H1 (cell line): Measurements from ENCODE around the gene CACNA1E. TPM values are rescaled to one million over a fixed set of nuclear protein-coding genes. Genes with fewer than 3 reads are reported as not detected.

Source experiments
- CEBPB ChIP-seq: IDR thresholded peaks from 2 replicates; pipeline ENCODE4 v1.6.1; 2012; ENCODE audit warnings: low read depth, low read length
- CTBP2 ChIP-seq: IDR thresholded peaks from 2 replicates; pipeline ENCODE4 v1.7.0; 2011; ENCODE audit warnings: borderline replicate concordance, mild to moderate bottlenecking, moderate library complexity, mixed read lengths, low read length; ENCODE audit not compliant: insufficient read depth, insufficient read length
- RAD21 ChIP-seq, 2 experiments: IDR thresholded peaks in 1 of 2; conservative IDR thresholded peaks in 1 of 2; 2 replicates each; pipeline ENCODE4 v1.6.1; 2011; ENCODE audit warnings: low read depth in 2 of 2, low read length in 2 of 2, improper control_type of control experiment in 1 of 2, inconsistent platforms in 1 of 2, mild to moderate bottlenecking in 1 of 2, moderate library complexity in 1 of 2
- RFX5 ChIP-seq: IDR thresholded peaks from 2 replicates; pipeline ENCODE4 v1.6.1; 2011; ENCODE audit warnings: low read depth, low read length, improper control_type of control experiment, borderline replicate concordance
- SP1 ChIP-seq: IDR thresholded peaks from 2 replicates; pipeline ENCODE4 v1.6.1; 2011; ENCODE audit warnings: low read depth, low read length
- TCF12 ChIP-seq: IDR thresholded peaks from 2 replicates; pipeline ENCODE4 v1.6.1; 2011; ENCODE audit warnings: low read depth, mild to moderate bottlenecking, low read length
- polyA plus RNA-seq, 7 experiments: library from polyadenylated mRNA; depleted of rRNA in 3 of 7; stranded (reverse) in 5 of 7; unstranded in 2 of 7; fragments of >200 nt in 5 of 7; fragments of 200-250 nt in 2 of 7; gene quantifications; 1 replicate in 5 of 7; 2 replicates in 1 of 7; 4 replicates in 1 of 7; pipeline versions ENCODE4 v1.2.1 to v1.2.3, GENCODE V29; 2011 to 2013; ENCODE audit warnings: missing spikeins in 2 of 7, mixed read lengths in 2 of 7
- total RNA-seq: library from RNA; stranded (reverse); fragmentation: NEBNext Ultra II Directional; extraction: Animal tissue kit (Norgen Biotek cat#: 25700); gene quantifications from 2 replicates; pipeline ENCODE4 v1.2.1, GENCODE V29; 2021

CACNA1E gene
- total and polyA plus RNA-seq, 2 of the 8 experiments (the other 6 are each of a cell fraction or from before 2014, with no cell fraction given): 0.98 to 1.3 TPM

DNA sequence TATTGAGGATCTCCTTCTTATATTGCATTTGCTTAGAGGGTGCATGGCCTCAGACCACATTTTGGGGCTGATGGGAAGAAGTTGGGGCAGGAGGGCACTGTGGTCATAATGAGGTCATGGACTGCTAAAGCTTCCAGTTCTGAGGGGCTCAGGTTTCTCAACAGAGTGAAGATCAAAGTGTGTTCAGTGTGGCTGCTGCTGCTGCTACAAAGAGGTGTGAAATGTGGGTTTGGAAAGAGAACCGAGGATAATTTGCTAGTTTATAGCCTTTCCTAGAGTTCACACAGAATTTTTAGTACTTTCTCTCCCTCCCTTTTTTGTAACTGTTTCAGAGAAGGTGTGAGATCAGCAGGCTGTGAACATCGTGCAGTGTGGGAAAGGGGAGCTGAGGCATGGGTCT is 73.3 kb downstream of the CACNA1E start (continued):
- TF ChIP-seq RFX5: no peak
- no peak for TF ChIP-seq CEBPB
- TF ChIP-seq CTBP2: no peak
- TF ChIP-seq SP1: no peak
- TF ChIP-seq RAD21 (IDR thresholded peaks at IDR 0.05 in 1 of 2, conservative IDR thresholded peaks at IDR 0.05 in 1 of 2; ENCODE audit: low read depth in 2 of 2, low read length in 2 of 2): no peak
- TF ChIP-seq TCF12: no peak
- TF ChIP-seq, all 59 proteins: peak for 0
